OCI-LY7 (cell line): ENCODE results near the gene GNG12.

ENCODE experiments used
- EZH2phosphoT487 ChIP-seq: fragments of 200-600 bp; sonication (generic); IDR thresholded peaks from 2 replicates; pipeline ENCODE4 v1.6.1; 2018; ENCODE audit warnings: low read depth, borderline replicate concordance, mild to moderate bottlenecking, mixed run types, antibody characterized with exemption, low read length, moderate library complexity, mixed read lengths
- TF ChIP-seq, protein P1 (sequence below): fragments of 200-600 bp; sonication (generic); conservative IDR thresholded peaks from 2 replicates; pipeline ENCODE4 v1.5.1; 2014; ENCODE audit warnings: mild to moderate bottlenecking, antibody characterized with exemption, low read length, moderate library complexity, mixed read lengths

DNA sequence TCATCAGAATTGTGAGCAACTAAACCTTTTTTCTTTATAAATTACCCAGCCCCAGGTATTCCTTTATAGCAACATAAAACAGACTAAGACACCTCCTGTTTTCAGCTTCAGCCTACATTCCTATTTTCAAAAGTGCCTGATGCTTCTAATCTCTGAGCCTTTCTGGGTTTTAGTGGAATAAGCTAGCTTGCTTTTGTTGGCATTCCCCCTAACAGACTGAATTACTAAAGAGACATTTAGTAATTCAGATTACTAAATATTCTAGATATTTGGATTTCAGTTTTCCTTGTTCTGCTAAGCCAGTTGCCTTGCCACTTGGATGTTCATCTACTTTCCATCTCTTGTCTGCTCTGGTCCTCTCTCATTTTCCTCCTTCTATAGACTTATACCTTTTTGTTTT, 10.5 kb upstream of the GNG12 start:
- TF ChIP-seq, protein P1, sequence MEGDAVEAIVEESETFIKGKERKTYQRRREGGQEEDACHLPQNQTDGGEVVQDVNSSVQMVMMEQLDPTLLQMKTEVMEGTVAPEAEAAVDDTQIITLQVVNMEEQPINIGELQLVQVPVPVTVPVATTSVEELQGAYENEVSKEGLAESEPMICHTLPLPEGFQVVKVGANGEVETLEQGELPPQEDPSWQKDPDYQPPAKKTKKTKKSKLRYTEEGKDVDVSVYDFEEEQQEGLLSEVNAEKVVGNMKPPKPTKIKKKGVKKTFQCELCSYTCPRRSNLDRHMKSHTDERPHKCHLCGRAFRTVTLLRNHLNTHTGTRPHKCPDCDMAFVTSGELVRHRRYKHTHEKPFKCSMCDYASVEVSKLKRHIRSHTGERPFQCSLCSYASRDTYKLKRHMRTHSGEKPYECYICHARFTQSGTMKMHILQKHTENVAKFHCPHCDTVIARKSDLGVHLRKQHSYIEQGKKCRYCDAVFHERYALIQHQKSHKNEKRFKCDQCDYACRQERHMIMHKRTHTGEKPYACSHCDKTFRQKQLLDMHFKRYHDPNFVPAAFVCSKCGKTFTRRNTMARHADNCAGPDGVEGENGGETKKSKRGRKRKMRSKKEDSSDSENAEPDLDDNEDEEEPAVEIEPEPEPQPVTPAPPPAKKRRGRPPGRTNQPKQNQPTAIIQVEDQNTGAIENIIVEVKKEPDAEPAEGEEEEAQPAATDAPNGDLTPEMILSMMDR, result no peak
- no peak for TF ChIP-seq EZH2phosphoT487
